OCI-LY7 (cell line): Measurements from ENCODE around the gene SLC5A1.

ENCODE experiments used
- EZH2phosphoT487 ChIP-seq: fragments of 200-600 bp; sonication (generic); IDR thresholded peaks from 2 replicates; pipeline ENCODE4 v1.6.1; 2018; ENCODE audit warnings: low read depth, borderline replicate concordance, mild to moderate bottlenecking, mixed run types, antibody characterized with exemption, low read length, moderate library complexity, mixed read lengths
- TF ChIP-seq, protein P1 (sequence below): fragments of 200-600 bp; sonication (generic); conservative IDR thresholded peaks from 2 replicates; pipeline ENCODE4 v1.5.1; 2014; ENCODE audit warnings: mild to moderate bottlenecking, antibody characterized with exemption, low read length, moderate library complexity, mixed read lengths

DNA sequence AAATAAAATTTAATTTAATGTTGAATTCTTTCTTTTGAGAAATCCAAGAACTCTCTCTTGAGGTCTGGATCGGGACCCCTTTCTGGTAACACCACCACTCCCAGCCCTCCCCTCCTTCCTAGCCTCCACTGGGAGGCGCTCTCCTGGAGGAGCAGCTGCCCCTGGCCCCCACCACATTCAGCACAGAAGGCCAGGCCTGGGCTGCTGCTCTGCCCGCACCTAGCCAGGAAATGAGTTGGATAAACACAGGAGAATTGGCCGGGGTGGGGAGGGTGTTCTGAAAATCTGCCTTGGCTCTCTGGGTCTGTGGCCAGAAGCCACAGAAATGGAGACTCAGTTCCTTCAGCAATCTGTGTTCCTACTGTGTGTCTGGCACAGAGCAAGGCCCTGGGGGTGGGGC is 84.8 kb downstream of the SLC5A1 start:
- TF ChIP-seq, protein P1, sequence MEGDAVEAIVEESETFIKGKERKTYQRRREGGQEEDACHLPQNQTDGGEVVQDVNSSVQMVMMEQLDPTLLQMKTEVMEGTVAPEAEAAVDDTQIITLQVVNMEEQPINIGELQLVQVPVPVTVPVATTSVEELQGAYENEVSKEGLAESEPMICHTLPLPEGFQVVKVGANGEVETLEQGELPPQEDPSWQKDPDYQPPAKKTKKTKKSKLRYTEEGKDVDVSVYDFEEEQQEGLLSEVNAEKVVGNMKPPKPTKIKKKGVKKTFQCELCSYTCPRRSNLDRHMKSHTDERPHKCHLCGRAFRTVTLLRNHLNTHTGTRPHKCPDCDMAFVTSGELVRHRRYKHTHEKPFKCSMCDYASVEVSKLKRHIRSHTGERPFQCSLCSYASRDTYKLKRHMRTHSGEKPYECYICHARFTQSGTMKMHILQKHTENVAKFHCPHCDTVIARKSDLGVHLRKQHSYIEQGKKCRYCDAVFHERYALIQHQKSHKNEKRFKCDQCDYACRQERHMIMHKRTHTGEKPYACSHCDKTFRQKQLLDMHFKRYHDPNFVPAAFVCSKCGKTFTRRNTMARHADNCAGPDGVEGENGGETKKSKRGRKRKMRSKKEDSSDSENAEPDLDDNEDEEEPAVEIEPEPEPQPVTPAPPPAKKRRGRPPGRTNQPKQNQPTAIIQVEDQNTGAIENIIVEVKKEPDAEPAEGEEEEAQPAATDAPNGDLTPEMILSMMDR, result peak; percentile 42
- TF ChIP-seq EZH2phosphoT487, result no peak
